CD4-positive, alpha-beta T cell treated with Interleukin-17A for 1 hour (primary cell): ENCODE measurements around the gene PRG2.
"Not testable (repeated sequence)": the region's sequence is repeated elsewhere in the genome, so short reads cannot be mapped to it uniquely, and the experiment has no call there.

ENCODE experiments used
- DNase-seq: peaks from one replicate; pipeline ENCODE4 v3.0.0-alpha.2; 2020

Gene PRG2

GRCh38 chr11:57418131-57418530 is 27.7 kb upstream of the PRG2 start:
- no peak for DNase-seq

GRCh38 chr11:57417056-57417455 is 26.6 kb upstream of the PRG2 start:
- DNase-seq, result no peak

DNA sequence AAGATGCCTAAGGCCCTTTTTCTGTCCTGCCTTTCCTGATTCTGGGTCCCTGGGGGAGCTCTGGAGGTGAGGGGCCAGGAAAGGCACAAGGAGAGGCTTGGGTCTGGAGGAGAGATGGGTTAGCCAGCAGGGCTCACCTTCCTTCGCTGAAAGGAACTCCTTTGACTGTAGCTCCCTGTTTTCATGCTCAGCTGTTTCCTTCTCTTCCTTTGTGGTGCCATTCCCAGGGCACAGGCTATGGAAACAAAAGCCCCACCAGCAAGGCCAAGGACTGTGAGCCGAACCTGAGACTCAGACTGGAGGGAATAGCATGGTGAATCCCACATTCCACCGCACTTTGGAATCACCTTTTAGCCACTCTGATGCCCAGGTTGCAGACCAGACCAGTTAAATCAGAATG is 26.0 kb upstream of the PRG2 start:
- DNase-seq, result no peak

DNA sequence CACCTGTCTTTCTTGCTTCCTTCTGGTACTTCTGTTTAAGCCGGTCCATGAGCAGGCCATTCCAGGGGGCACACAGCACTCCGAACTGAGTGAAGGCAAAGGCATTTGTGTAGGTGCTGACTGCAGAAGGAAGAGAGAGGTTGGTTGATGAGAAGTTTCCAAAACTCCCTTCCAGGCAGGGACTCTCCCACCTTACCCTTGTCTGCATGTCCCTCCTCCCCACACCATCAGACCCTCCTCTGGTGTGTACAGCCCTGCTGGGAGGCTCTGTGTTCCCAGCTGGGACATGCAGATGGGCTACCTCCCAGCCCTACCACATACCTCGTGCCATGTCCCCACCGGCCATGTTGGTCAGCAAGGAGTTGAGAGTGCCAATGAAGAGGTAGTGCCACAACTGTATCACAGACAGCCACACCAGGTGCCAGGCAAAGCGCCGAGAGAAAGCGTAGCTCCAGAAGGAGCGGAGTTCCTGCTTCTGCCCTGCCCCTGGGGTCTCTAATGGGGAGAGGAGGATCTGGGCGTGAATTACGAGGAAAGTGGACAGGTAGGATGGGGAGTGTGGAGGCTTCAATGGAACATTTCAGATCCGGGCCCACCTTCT is 24.3 kb upstream of the PRG2 start:
- DNase-seq, result no peak

- DNase-seq, result no peak
These were observed 23.2 kb upstream of the PRG2 start for GRCh38 chr11:57413681-57414080.

GRCh38 chr11:57410287-57410686 is 19.8 kb upstream of the PRG2 start:
- DNase-seq, result no peak

DNA sequence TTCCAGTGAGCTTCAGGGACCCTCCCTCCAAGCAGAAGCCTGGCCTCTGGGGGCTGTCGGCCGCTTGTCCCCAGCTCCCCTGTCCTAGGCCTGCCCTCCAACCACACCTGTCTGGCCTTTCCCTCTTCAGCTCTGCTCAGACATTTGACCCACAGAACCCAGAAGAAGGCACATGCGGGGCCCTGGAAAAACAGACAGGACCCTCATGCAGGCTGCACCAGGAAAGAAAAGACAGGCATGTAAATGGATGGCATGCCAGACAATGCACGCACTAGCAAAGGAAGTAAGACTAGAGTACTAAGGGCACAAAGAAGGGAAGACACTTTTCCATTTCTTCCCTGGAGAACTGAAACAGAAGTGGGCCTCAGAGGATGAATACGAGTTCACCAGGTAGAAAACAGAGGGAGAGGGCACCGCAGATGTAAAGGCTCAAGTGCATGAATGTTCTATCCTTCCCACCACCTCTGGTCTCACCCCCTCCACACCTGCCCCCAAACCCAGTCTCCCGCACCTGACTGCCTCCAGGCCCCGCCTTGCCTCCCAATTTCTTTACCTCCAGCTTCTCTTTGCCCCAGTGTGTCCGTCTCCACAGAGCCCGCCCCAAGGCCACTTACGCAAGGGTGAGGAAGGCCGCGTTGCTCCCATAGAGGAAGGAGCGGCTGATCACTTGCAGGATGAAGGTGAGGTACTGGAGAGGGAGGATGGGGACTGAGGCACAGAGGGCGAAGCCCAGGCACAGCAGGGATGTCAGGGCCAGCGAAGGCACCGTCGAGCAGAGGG is 19.1 kb upstream of the PRG2 start:
- DNase-seq, result no peak

DNA sequence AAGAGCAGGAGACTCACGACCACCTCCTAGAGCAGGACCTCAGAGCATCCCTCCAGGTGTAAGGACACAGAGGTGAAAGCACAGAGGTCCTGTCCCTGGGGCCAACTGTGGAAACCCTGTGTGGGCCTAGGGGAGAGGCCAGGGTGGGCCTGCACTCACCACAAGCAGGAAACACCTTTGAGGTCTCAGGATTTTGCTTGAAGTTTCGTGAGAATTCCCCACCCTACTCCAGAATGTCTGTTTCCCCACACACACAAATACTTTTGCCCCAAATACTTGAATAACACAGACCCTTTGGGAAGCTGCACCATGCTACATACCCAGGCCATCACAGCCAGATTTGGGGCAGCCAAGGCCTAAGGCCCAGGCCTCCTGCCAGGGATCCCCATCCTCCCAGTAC is 18.3 kb upstream of the PRG2 start:
- DNase-seq, result no peak

GRCh38 chr11:57407941-57408475 is 17.6 kb upstream of the PRG2 start:
- DNase-seq, result no peak

- DNase-seq, result no peak
These were observed 16.8 kb upstream of the PRG2 start for GRCh38 chr11:57407010-57407920.

GRCh38 chr11:57406337-57406904 is 16.0 kb upstream of the PRG2 start:
- no peak for DNase-seq

- no peak for DNase-seq
These were observed 14.9 kb upstream of the PRG2 start for GRCh38 chr11:57405271-57405860.

DNA sequence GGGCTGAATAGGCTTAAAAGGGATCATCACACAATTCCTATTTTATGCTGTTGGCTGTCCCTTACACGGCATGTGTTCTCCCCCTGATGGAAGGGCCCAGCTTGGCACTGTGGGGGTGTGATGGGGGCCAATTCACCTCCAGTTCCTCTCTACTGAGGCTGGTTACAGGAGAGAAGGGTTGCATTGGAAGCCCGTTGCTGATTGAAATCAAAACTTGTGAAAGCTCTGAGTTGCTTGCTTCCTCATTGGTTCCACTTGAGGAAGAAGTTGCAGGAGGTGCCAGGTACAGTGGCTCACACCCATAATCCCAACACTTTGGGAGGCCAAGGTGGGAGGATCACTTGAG is 13.3 kb upstream of the PRG2 start:
- no peak for DNase-seq

- DNase-seq, result not testable (repeated sequence)
These were observed 12.8 kb upstream of the PRG2 start for GRCh38 chr11:57403003-57403801.

- DNase-seq, result no peak
These were observed 11.9 kb upstream of the PRG2 start for GRCh38 chr11:57402188-57403002.

DNA sequence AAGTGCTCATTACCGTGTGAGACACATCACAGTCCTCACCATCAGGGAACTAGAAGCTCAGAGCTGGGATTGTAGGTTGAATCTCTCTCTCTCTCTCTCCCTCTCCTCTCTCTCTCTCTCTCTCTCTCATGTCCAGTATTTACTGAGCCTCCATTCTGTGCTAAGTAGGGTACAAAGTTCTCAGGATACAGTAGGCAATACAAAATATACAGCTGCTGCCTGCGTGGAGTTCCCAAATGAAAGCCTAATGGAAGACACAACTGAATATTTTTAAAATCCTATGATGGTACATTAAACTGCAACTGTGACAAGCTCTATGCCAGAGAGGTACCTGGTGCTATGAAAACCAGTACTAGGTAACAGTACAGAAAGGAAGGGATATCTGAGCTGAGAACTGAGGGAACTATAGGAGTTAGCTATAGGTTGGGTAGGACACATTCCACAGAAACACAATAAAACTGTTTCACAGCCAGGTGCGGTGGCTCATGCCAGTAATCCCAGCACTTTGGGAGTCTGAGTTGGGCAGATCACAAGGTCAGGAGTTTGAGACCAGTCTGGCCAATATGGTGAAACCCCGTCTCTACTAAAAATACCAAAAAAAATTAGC is 9.6 kb upstream of the PRG2 start:
- no peak for DNase-seq

- DNase-seq, result no peak
These were observed 8.8 kb upstream of the PRG2 start for GRCh38 chr11:57399221-57399620.

GRCh38 chr11:57397394-57397990 is 7.0 kb upstream of the PRG2 start:
- no peak for DNase-seq

DNA sequence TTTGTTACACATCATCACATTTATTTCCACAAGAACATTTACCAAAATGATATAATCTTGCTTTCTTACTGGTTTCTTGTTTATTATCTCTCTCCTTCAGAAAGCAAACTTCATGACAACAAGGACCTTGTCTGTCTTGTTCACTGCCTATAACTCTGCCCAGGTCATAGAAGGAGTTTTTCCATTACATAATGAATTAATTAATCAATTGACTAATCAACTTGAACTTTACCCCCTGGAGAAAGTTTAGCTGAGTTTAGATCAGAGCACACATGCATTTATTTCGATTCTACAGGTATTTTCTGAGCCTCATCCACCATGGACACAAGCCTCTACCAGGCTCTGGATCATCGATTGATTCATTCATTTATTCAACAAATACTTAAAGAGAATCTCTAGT is 6.3 kb upstream of the PRG2 start:
- no peak for DNase-seq
